ENCODE measurements around the gene SH3BGRL.

The SH3BGRL gene

DNA sequence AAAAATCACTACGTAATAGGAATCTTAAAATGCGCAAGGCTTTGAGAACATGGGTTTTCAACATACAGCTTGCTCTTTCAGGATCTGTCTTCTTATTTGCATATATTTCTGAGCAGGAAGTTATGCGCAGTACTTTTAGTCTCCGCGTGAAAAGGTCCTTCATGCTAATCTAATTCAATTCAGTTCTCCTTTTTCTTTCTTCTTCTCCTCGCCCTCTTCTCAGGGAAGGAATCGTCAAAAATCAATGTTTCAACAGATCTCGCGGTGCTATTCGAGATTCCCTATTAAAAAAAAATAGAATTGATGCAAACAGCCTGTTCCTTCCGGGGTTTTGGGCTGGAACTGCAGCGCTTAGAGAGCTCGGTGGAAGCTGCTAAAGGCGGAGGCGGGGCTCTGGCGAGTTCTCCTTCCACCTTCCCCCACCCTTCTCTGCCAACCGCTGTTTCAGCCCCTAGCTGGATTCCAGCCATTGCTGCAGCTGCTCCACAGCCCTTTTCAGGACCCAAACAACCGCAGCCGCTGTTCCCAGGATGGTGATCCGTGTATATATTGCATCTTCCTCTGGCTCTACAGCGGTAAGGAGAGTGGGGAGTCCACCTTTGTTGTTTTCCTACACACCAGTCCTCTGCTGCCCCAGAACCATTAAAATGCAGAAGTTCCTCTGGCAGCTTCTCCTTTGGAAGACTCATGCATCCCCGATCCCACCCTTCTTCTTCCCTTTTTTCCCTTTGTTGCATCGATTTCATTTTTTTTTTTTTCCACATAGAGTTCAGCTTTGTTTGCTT, at the start of gene SH3BGRL, which contains the start of gene HMGN5:
TSS of gene SH3BGRL (plus strand) at position 432 of the 785 bp plus-strand sequence. CDS start at position 531, 99 bp downstream.
TSS of gene HMGN5 (minus strand) at position 243 of the 785 bp plus-strand sequence. CDS start 80,364 bp downstream, outside the sequence.
- TF ChIP-seq, protein P1, sequence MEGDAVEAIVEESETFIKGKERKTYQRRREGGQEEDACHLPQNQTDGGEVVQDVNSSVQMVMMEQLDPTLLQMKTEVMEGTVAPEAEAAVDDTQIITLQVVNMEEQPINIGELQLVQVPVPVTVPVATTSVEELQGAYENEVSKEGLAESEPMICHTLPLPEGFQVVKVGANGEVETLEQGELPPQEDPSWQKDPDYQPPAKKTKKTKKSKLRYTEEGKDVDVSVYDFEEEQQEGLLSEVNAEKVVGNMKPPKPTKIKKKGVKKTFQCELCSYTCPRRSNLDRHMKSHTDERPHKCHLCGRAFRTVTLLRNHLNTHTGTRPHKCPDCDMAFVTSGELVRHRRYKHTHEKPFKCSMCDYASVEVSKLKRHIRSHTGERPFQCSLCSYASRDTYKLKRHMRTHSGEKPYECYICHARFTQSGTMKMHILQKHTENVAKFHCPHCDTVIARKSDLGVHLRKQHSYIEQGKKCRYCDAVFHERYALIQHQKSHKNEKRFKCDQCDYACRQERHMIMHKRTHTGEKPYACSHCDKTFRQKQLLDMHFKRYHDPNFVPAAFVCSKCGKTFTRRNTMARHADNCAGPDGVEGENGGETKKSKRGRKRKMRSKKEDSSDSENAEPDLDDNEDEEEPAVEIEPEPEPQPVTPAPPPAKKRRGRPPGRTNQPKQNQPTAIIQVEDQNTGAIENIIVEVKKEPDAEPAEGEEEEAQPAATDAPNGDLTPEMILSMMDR (IDR thresholded peaks at IDR 0.05), result no peak

DNA sequence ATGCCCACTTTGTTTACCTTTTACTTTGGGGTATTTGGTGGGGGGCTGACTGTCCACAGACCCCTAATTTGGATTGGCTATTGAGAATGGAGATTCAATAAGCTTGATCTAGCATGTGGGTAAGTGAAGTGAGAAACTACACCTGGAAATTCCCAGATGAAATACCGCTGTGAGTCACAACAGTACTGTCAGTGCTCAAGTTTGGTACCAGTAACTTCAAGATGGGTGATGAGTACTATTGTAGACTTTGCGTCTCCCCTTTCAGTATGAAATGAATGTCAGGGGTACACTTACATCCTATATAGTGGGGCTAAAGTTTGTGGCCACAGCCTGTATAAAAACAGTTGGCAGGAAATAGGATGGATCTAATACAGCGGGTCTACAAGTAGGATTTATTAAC, 33.5 kb upstream of the SH3BGRL start:
- TF ChIP-seq, protein P1 (IDR thresholded peaks at IDR 0.05), result no peak

DNA sequence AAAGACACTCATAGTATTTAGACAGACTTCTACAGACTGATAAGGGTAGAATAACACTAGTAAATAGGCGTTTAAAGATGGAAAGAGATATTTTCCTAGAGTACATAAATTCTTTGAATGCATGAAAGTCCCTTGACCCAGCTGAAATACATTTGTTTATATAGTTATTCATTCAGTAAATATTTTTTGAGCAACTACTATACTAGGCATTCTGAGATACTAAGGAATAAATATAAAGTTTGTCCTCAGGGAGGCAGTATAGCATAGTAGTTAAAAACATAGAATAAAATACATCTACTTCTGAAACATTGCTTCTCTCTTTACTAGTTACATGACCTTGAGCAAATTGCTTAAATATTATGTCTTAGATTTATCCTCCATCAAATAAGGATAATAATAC, 27.6 kb upstream of the SH3BGRL start:
- TF ChIP-seq, protein P1 (IDR thresholded peaks at IDR 0.05), result peak; percentile 35; the same call in 1 of the 2 replicates

DNA sequence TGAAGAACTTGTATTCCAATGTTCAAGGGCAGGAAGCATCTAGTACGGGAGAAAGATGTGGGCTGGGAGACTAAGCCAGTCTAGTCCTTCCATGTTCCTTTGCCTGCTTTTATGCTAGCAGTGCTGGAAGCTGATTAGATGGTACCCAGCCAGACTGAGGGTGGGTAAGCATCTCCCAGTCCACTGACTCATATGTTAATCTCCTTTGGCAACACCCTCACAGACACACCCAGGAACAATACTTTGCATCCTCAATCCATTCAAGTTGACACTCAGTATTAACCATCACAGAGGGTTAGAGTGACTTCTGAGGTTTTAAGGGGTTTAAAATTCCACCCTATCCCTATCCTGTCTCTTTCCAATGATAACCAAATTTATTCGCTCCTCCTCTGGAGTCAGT, 6.6 kb upstream of the SH3BGRL start:
- TF ChIP-seq, protein P1 (IDR thresholded peaks at IDR 0.05), result no peak

DNA sequence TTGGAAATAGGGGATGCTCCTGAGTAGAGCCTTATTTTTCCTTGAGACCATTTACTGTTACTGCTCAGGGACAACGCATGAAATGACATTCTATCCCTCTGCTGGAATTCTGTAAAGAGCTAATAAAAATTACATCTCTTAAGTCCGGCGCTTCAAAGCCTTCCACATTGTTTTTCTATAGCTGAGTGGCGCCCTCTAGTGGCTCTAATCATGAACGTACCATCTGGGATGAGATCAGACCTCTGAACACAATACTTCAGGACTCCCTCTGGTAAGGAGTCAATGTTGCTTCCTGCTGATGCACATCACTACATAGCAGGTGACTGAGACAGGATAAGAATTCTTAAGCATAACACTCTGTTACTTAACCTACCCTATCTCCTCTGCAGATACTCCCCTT, 6.2 kb upstream of the SH3BGRL start:
- TF ChIP-seq, protein P1 (IDR thresholded peaks at IDR 0.05), result peak; percentile 59

DNA sequence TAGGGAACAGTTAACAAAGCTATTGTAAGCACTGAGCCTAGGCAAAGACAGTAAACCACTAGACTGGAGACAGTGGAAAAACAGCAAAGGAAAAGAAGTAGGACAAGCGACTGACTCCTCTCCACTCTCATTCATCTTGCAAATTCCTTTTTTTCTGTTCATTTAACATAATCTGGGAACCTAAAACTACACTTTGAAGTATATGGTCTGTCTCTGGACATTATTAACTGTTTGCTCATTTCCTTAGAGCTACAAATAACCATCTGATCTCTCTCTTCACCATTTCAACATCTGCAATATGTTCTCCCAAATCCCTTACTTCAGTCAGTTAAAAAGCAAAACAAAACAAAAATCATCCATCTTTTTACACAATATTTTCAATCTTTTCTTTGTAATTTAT, 831 bp upstream of the SH3BGRL start:
- TF ChIP-seq, protein P1 (IDR thresholded peaks at IDR 0.05), result no peak

DNA sequence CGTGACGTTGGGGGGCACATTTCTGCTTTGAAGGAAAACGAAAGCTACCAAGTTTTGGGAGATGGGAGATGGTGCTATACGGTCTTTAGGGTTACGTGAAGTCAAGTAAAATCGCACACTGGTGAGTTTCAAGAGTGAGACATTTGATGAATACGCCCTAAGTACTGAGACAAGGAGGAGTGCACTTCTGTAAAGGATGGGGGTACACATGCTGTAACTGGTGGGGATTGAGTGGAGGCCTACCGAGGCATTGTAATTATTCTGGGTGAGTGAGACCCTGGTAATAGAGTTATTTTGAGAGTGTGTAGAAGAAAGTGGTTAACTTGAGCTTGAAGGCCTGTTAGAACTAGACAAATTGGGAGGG, 536 bp downstream of the SH3BGRL start:
- TF ChIP-seq, protein P1 (IDR thresholded peaks at IDR 0.05), result no peak

Measured in LNCAP (cell line).